ENCODE data around the gene STX11.

STX11 gene

DNA sequence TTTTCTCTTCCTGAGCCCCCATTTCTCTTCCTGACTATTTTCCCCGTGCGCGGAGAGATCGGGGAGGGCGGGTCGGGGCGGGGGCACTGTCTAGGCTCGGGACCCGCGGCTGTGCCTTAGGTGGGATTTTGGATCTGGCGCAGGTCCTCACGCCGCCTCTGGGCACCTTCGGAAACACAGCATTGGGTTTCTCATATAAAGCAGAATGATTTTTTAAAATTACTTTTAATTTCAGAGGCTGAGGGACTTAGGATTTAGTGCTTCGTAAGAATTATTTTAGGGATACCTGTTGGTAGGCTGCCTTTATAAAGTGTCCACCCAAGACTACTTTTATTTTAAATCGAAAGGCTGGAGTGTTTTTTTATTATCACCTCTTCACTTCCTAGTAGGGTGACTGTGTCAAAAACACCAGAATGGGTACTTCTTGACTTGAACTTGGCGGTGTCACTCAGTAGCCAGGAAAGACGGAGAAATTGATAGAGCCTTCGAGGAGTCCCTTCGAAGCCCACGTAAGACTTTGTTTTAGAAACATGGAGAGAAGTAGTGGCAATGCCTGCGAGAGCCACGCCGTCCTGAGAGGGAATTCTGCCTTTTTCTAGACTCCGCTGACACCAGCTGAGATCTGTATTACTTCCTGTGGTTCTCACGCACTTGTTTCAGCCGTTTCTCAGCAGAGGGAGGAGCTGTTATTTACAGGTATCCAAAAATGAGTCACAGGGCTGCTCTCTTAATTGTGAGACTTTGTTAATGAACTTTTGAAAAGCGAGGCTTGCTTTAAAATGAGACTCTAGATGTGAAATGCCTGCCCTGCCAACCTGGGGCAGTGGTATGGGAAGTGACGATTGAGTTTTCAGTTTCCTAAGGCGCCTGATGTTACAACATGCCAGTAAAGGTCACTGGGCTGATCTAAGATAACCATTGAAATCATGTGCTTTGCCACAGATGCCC, 667 bp downstream of the STX11 start:
- H3K27ac Mint-ChIP-seq = no peak overlapping the region
- peaks cover 10% of the 10 kb centered on the region for H3K4me1 Mint-ChIP-seq
- H3K9me3 Mint-ChIP-seq = no peaks in the 10 kb centered on the region
- peaks cover 82% of the 10 kb centered on the region for H3K27me3 Mint-ChIP-seq (ENCODE audit: low read depth, poor library complexity)
- TF ChIP-seq, protein P1, sequence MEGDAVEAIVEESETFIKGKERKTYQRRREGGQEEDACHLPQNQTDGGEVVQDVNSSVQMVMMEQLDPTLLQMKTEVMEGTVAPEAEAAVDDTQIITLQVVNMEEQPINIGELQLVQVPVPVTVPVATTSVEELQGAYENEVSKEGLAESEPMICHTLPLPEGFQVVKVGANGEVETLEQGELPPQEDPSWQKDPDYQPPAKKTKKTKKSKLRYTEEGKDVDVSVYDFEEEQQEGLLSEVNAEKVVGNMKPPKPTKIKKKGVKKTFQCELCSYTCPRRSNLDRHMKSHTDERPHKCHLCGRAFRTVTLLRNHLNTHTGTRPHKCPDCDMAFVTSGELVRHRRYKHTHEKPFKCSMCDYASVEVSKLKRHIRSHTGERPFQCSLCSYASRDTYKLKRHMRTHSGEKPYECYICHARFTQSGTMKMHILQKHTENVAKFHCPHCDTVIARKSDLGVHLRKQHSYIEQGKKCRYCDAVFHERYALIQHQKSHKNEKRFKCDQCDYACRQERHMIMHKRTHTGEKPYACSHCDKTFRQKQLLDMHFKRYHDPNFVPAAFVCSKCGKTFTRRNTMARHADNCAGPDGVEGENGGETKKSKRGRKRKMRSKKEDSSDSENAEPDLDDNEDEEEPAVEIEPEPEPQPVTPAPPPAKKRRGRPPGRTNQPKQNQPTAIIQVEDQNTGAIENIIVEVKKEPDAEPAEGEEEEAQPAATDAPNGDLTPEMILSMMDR (IDR thresholded peaks at IDR 0.05) = peak; percentile 53
- no peaks in the 10 kb centered on the region for H3K36me3 Mint-ChIP-seq (ENCODE audit: low read depth)
- no peak for DNase-seq
- H3K4me3 Mint-ChIP-seq = peak overlapping the region; percentile 82

DNA sequence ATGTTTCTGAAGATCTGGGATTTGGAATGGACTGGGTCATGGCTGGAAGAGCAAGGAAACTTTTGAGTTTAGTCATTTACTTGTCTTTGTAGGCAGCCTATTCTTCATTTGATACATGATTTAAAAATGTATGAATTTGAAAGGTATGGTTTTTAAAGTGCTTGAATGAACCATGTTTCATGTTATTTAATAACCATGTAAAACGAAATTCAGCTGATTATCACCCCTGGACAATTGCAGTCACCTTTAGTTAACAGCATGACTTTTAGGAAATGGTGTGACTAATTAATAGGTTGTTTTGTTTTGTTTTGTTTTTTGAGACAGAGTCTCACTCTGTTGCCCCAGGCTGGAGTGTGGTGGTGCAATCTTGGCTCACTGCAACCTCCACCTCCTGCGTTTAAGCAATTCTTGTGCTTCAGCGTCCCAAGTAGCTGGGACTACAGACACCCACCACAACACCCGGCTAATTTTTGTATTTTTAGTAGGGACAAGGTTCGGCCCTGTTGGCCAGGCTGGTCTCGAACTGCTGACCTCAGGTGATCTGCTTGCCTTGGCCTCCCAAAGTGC, 2.1 kb downstream of the STX11 start:
- H3K36me3 Mint-ChIP-seq (ENCODE audit: low read depth) = no peaks in the 10 kb centered on the region
- H3K4me1 Mint-ChIP-seq = peaks cover 14% of the 10 kb centered on the region
- TF ChIP-seq, protein P1 (IDR thresholded peaks at IDR 0.05) = no peak
- H3K27me3 Mint-ChIP-seq (ENCODE audit: low read depth, poor library complexity) = peaks cover 71% of the 10 kb centered on the region
- H3K27ac Mint-ChIP-seq = no peak overlapping the region
- no peak for DNase-seq
- H3K9me3 Mint-ChIP-seq = no peaks in the 10 kb centered on the region
- no peak overlapping the region for H3K4me3 Mint-ChIP-seq

DNA sequence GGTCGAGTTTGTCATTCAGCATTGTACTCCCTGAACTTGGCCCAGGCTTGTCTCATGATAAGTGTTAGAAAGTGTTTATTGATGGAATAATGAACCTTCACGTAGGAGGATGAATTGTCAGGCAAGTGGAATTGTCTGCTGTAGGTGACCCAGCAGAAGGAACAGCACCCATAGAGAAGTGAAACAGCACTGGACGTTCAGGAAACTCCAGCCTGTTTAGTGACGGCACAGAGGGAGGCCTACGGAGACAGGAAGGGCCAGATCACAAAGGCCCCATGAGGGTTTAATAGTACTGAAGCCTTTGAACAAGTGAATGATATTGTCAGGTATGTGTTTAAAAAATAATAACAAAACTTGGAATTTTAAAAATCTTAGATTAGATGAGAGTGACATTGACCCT, 2.9 kb downstream of the STX11 start:
- no peaks in the 10 kb centered on the region for H3K9me3 Mint-ChIP-seq
- H3K27ac Mint-ChIP-seq = no peak overlapping the region
- DNase-seq = no peak
- no peak overlapping the region for H3K4me3 Mint-ChIP-seq
- H3K4me1 Mint-ChIP-seq = peaks cover 14% of the 10 kb centered on the region
- H3K27me3 Mint-ChIP-seq (ENCODE audit: low read depth, poor library complexity) = peaks cover 62% of the 10 kb centered on the region
- H3K36me3 Mint-ChIP-seq (ENCODE audit: low read depth) = no peaks in the 10 kb centered on the region
- TF ChIP-seq, protein P1 (IDR thresholded peaks at IDR 0.05) = no peak

DNA sequence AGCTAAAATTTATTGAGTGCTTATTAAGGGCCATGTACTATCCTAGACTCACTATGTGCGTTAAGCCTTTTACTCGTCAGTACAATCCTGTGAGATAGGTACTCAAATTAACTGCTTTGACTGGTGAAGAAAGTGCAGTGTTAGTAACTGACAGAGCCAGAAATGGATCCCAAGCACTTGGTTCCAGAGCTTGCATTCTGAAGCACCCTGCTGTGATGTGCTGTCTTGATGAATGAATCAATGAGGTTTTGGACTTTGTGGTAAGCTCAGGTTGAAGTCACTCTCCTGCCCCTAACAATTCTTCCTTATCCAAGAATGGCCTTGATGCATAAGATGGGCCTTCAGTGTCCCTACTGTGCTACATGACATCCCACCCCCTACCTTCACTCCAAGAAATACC, 3.7 kb downstream of the STX11 start:
- Mint-ChIP-seq H3K27ac (no peak overlapping the region), H3K4me3 (no peak overlapping the region), H3K9me3 (no peaks in the 10 kb centered on the region), H3K4me1 (peaks cover 14% of the 10 kb centered on the region), H3K27me3 (ENCODE audit: low read depth, poor library complexity) (peaks cover 55% of the 10 kb centered on the region), H3K36me3 (ENCODE audit: low read depth) (no peaks in the 10 kb centered on the region)
- DNase-seq = no peak
- TF ChIP-seq, protein P1 (IDR thresholded peaks at IDR 0.05) = no peak

DNA sequence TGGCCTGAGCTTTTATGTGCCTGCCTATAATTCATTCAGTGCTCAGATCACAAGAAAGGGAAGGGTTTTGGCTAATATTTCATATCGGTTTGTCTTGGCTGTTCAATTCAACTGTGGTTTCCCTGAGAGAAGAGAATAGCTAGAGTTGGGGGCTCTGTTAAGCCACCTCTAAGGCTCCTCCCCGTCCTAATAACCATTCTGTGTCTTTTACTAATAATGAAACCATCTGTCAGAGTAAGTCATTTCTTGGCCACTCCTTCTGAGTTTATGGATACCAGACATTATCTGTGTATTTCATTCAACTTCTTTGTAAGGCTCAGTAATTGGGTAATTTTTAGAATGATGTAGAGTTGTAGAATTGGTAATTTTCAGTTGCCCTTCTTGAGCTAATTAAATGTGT, 5.2 kb downstream of the STX11 start:
- H3K36me3 Mint-ChIP-seq (ENCODE audit: low read depth) = no peaks in the 10 kb centered on the region
- peaks cover 14% of the 10 kb centered on the region for H3K4me1 Mint-ChIP-seq
- H3K9me3 Mint-ChIP-seq = no peaks in the 10 kb centered on the region
- no peak overlapping the region for H3K4me3 Mint-ChIP-seq
- TF ChIP-seq, protein P1 (IDR thresholded peaks at IDR 0.05) = no peak
- no peak overlapping the region for H3K27ac Mint-ChIP-seq
- no peak for DNase-seq
- H3K27me3 Mint-ChIP-seq (ENCODE audit: low read depth, poor library complexity) = peaks cover 41% of the 10 kb centered on the region

All from nephron progenitor cell (in vitro differentiated cells).